Prostate gland (tissue), 2 donors: Measurements from ENCODE around the gene FARS2. TPM values are rescaled to one million over a fixed set of nuclear protein-coding genes. Genes with fewer than 3 reads are reported as not detected.

Source experiments
- DNase-seq: peaks from one replicate; pipeline ENCODE4 v3.0.0-alpha.2; 2019; ENCODE audit warnings: low spot score
- H3K27ac ChIP-seq, 2 donors: fragments of 200-600 bp; sonication (generic); 2 replicates each; pipeline ENCODE4 v1.5.1; 2017 to 2019
- H3K27me3 ChIP-seq: fragments of 200-600 bp; sonication (generic); replicated peaks from 2 replicates; pipeline ENCODE4 v1.5.1; 2019; ENCODE audit not compliant: insufficient read depth
- H3K36me3 ChIP-seq, 2 donors: fragments of 200-600 bp; sonication (generic); 1 replicate in 1 of 2; 2 replicates in 1 of 2; pipeline versions ENCODE4 v1.5.1 to v1.8.1; 2017 to 2019
- H3K4me1 ChIP-seq: fragments of 200-600 bp; sonication (generic); replicated peaks from 2 replicates; pipeline ENCODE4 v1.5.1; 2019
- H3K4me3 ChIP-seq, 2 donors: fragments of 200-600 bp; sonication (generic); 2 replicates each; pipeline ENCODE4 v1.5.1; 2017 to 2019
- H3K9me3 ChIP-seq: fragments of 200-600 bp; sonication (generic); 2 replicates; pipeline ENCODE4 v1.5.1; 2017
- CTCF ChIP-seq, 4 experiments: fragments of 200-600 bp in 2 of 4; fragments of 450-650 bp in 2 of 4; sonication (generic) in 2 of 4; IDR thresholded peaks; 1 replicate in 3 of 4; 2 replicates in 1 of 4; pipeline ENCODE4 v1.5.1; 2016 to 2019; ENCODE audit warnings: antibody characterized with exemption in 4 of 4, mild to moderate bottlenecking in 2 of 4, moderate library complexity in 2 of 4
- POLR2A ChIP-seq: fragments of 450-650 bp; IDR thresholded peaks from one replicate; pipeline ENCODE4 v1.6.1; 2016; ENCODE audit warnings: antibody characterized with exemption, mild to moderate bottlenecking
- POLR2AphosphoS5 ChIP-seq: sonication (generic); formaldehyde crosslinking; IDR thresholded peaks from one replicate; pipeline ENCODE4 v1.6.1; 2017; ENCODE audit warnings: antibody characterized with exemption
- WGBS: methylation state at CpG from one replicate; pipeline ENCODE4 v1.1.5; 2018; 5-methylcytosine and 5-hydroxymethylcytosine counted together
- intact Hi-C: fragments of 100-400 bp; cut with DNase I; formaldehyde crosslinking; loops from one replicate; pipeline ENCODE4 v1.14.2; 2022
- total RNA-seq, 2 donors: library from RNA; depleted of rRNA; stranded (reverse); fragments of >200 nt; gene quantifications; one replicate each; pipeline ENCODE4 v1.1.0, GENCODE V29; 2016

Gene FARS2
- total RNA-seq, 2 donors from 2014 or later: 11.6 to 19.5 TPM

- TF ChIP-seq CTCF (IDR thresholded peaks at IDR 0.05) (no peak), POLR2AphosphoS5 (no peak)
- Histone ChIP-seq H3K9me3 (no peaks in the 10 kb centered on the region), H3K4me1 (no peaks in the 10 kb centered on the region), H3K36me3 (no peaks in the 10 kb centered on the region), H3K27ac (no peak overlapping the region), H3K27me3 (no peaks in the 10 kb centered on the region), H3K4me3 (no peak overlapping the region)
- DNase-seq: no peak
- 95% methylated on average over 3 of the region's 3 CpGs for WGBS
- intact Hi-C loops: no loop called here
These were observed 4.4 kb upstream of the FARS2 start for GRCh38 chr6:5256952-5257351.

GRCh38 chr6:5257400-5257799, 3.9 kb upstream of the FARS2 start:
- H3K4me1 ChIP-seq: no peaks in the 10 kb centered on the region
- intact Hi-C loops: no loop called here
- no peak for DNase-seq
- 98% methylated on average over 8 of the region's 8 CpGs for WGBS
- TF ChIP-seq POLR2A: no peak
- TF ChIP-seq POLR2AphosphoS5: no peak
- TF ChIP-seq CTCF (IDR thresholded peaks at IDR 0.05): no peak
- no peak overlapping the region for H3K27ac ChIP-seq
- no peak overlapping the region for H3K4me3 ChIP-seq
- no peaks in the 10 kb centered on the region for H3K27me3 ChIP-seq
- no peaks in the 10 kb centered on the region for H3K36me3 ChIP-seq
- H3K9me3 ChIP-seq: no peaks in the 10 kb centered on the region

GRCh38 chr6:5259428-5259827, 1.9 kb upstream of the FARS2 start:
- intact Hi-C loops: no loop called here
- no peak for TF ChIP-seq POLR2A
- no peak for TF ChIP-seq POLR2AphosphoS5
- TF ChIP-seq CTCF (IDR thresholded peaks at IDR 0.05): no peak
- Histone ChIP-seq H3K9me3 (no peaks in the 10 kb centered on the region), H3K27ac (no peak overlapping the region), H3K4me1 (no peaks in the 10 kb centered on the region), H3K36me3 (no peaks in the 10 kb centered on the region), H3K4me3 (no peak overlapping the region), H3K27me3 (no peaks in the 10 kb centered on the region)
- DNase-seq: no peak
- 79% methylated on average over 3 of the region's 3 CpGs for WGBS

GRCh38 chr6:5260111-5260620, 1.1 kb upstream of the FARS2 start:
- no peaks in the 10 kb centered on the region for H3K9me3 ChIP-seq
- TF ChIP-seq CTCF (IDR thresholded peaks at IDR 0.05): no peak
- TF ChIP-seq POLR2A: no peak
- H3K4me1 ChIP-seq: no peaks in the 10 kb centered on the region
- intact Hi-C loops: loop anchor here (2.0 kb wide), 1 partner anchor 55 kb away; no protein-coding TSS in a partner anchor
- peak; percentile 46 for DNase-seq
- H3K27ac ChIP-seq: peak overlapping the region; percentile 94 to 95
- H3K27me3 ChIP-seq: no peaks in the 10 kb centered on the region
- H3K36me3 ChIP-seq: no peaks in the 10 kb centered on the region
- WGBS: 2% methylated on average over 22 of the region's 22 CpGs
- peak overlapping the region; percentile 84 to 88 for H3K4me3 ChIP-seq

- DNase-seq: no peak
- peak overlapping the region; percentile 94 to 95 for H3K27ac ChIP-seq
- no peak for TF ChIP-seq POLR2A
- TF ChIP-seq POLR2AphosphoS5: no peak
- no peak for TF ChIP-seq CTCF (IDR thresholded peaks at IDR 0.05)
- H3K36me3 ChIP-seq: no peaks in the 10 kb centered on the region
- peak overlapping the region; percentile 84 to 88 for H3K4me3 ChIP-seq
- no peaks in the 10 kb centered on the region for H3K4me1 ChIP-seq
- WGBS: under 1% methylated on average over 19 of the region's 19 CpGs
- no peaks in the 10 kb centered on the region for H3K27me3 ChIP-seq
- intact Hi-C loops: loop anchor here (2.0 kb wide), 1 partner anchor 57 kb away; no protein-coding TSS in a partner anchor
- no peaks in the 10 kb centered on the region for H3K9me3 ChIP-seq
These were observed 314 bp downstream of the FARS2 start for GRCh38 chr6:5261545-5262109.
